ENCODE data around the gene ARHGAP12.
"Not testable (repeated sequence)": the region's sequence is repeated elsewhere in the genome, so short reads cannot be mapped to it uniquely, and the experiment has no call there.

The ARHGAP12 gene

DNA sequence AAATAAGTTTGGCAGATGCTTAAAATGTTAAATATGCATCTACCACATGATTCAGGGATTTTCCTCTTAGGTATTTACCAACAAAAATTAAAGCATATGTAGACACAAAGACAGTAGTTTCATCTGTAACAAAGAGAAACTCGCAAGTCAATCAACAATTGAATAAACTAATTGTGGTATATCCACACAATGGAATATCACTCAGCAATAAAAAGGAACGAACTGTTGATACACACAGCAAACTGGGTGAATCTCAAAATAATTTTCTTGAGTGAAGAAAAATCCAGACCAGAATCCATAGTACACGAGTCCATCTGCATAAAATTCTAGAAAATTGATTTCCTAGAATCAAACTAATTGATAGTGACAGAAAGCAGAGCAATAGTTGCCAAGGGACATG is 5.2 kb downstream of the ARHGAP12 start:
- no peak for DNase-seq (ENCODE audit: low spot score)

DNA sequence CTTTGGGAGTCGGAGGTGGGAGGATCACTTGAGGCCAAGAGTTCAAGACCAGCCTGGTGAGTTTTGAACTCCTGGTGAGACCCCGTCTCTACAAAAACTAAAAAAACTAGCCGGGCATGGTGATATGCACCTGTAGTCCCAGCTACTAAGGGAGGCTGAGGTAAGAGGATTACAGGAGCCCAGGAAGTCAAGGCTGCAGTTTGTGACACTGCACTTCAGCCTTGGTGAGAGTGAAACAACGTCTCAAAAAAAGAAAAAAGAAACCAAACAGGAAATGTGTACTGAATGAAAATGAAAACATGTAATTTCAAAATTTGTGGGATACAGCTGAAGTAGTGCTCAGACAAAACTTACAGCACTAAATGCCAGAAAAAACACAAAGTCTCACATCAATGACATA is 7.6 kb downstream of the ARHGAP12 start:
- DNase-seq (ENCODE audit: low spot score), result no peak

DNA sequence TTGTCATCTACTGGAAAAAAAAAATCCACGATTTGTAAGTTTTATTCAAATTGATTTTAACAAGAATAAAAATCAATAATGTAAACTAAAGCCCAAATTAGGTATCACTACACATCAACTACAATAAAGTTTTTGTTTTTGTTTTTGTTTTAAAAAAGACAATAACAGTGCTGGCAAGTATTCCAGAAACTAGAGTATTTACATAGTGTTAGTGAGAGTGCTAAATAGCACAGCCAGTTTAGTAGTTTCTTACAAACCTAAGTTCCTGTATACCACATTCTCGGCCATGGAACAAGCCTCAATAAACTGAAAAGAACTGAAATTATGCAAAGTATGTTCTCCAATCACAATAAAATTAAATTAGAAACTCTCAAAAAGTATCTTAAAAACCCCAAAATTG is 8.1 kb downstream of the ARHGAP12 start:
- DNase-seq (ENCODE audit: low spot score), result no peak

DNA sequence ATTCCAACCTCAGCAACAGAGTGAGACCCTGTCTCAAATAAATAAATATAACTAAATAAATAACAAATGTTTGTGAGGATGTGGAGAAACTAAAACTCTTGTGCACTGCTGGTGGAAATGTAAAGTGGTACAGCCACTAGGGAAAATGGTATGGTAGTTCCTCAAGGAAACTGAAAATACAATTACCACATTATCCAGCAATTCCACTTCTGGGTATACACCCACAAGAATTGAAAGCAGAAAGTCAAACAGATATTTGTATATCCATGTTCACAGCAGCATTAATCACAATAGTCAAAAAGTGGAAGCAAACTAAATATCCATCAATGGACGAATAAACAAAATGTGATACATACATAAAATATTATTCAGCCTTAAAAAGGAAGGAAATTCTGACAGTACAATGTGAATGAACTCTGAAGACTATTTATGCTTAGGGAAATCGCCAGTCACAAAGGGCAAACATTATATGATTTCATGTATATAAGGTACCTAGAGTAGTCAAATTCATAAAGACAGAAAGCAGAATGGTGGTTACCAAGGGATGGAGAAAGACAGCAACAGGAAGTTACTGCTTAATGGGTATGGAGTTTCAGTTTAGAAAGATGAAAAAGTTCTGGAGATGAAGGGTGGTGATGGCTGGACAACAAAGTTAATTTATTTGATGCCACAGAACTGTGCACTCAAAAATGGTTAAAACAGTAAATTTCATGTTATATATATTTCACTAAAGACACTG is 9.8 kb downstream of the ARHGAP12 start:
- DNase-seq (ENCODE audit: low spot score), result no peak

DNA sequence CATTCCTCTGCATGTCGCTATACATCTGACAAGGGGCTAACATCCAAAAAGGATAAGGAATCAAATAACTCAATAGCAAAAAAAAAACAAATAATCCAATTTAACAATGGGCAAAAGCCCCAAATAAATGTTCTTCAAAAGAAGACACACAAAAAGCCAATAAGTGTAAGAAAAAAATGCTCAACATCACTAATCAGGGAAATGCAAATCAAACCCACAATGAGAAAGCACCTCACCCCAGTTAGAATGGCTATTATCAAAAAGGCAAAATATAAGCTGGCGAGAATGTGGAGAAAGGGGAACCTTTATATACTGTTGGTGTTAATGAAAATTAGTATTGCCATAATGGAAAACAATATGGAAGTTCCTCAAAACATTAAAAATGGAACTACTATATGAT is 14.3 kb downstream of the ARHGAP12 start:
- DNase-seq (ENCODE audit: low spot score), result no peak

DNA sequence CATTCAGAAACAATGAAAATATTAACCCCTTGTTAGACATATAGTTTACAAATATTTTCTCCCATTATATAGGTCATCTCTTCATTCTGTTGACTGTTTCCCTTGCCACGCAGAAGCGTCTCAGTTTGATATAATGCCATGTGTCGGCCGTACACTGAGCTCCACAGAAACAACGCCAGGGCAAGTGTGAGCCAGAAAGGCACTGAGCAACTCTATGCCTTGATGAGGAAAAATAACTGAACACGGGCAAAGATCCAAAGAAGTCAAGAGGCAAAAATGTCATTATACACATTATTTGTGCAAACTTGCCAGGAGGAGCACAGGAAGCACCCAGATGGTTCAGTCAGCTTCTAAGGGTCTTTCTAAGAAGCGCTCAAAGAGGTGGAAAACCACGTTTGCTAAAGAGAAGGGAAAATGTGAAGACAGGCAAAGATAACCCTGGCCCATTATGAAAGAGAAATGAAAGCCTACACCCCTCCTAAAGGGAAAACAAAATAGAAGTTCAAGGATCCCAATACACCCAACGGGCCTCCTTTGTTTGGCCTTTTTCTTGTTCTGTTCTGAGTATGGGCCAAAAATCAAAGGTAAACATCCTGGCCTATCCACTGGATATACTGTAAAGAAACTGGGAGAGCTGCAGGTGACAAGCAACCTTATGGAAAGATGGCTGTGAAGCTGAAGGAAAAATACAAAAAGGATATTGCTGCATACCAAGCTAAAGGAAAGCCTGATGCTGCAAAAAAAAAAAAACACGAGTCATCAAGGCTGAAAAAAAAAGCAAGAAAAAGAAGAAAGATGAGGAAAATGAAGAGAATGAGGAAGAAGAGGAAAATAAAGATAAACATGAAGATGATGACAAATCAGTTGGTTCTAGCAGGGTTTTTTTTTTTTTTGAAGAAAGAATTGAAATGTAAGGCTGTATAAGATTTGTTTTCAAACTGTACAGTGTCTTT is 15.5 kb downstream of the ARHGAP12 start:
- no peak for DNase-seq (ENCODE audit: low spot score)

DNA sequence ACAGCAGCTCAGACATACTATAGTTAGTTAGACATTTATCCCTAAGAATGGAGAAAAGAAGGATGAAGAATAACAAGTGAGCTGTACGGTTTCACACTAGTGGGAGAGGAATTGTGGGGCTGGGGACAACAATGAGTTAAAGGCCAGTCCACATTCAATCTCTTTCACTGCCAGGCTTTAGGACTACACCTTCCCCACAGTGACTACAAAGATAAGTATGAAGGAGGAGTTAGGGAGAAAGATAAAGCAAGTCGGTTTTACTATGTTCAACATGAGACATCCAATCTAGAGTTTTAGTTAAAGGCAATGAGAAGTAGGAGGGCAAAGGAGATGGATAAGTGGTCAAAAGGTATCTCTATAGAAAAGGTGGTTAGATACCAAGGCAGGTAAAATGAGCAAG is 16.3 kb downstream of the ARHGAP12 start:
- DNase-seq (ENCODE audit: low spot score), result peak; percentile 38

DNA sequence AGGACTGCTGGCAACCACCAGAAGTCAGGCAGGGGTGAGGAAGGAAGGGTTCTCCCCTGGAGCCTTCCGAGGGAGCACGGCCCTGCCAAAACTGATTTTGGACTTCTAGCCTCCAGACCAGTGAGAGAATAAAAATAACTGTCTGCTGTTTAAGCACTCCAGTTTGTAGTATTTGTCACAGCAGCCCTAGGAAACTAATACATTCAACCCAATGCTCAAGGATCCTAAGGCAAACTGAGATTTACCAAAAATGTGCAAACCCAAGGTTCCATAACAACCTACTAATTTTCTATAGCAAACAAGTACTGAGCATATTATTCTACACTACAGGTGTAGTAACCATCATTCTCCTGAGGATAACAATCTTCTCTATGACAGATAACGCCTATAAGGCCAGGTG is 18.6 kb downstream of the ARHGAP12 start:
- no peak for DNase-seq (ENCODE audit: low spot score)

DNA sequence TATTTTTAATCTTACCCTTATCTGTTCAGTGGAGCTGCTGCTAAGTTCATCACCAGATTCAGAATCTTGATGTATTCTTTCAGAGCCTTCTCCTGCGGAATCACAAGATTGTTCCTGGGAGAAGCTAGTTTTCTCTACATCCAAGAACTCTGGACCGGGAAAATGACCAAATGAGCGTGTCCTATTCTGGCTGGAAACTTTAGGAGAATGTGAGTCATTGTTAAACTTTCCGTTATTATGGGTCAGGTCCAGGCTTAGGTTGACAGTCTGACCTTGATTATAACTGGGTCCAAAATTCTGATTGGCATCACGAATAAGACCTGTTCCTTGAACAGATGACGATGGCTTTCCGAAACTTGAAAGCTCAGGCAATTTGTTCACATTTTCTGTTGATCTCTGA is 20.5 kb downstream of the ARHGAP12 start:
- no peak for DNase-seq (ENCODE audit: low spot score)

DNA sequence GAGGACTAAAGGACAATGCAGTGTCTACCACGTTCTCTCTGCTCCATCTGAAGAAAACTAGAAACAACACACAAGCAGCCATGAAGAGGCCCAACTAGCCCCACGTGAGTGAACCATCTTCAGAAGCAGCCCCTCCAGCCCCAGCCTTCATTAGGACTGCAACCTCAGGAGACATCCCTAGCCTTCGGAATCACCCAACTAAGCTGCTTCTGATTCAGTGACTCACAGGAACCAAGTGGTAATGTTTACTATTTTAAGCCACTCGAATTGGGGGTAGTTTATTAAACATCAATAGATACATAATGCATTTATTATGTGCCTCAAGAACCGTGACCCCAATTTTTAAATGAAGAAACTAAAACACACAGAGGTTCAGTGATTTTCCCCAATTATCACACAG is 22.6 kb downstream of the ARHGAP12 start:
- DNase-seq (ENCODE audit: low spot score), result no peak

DNA sequence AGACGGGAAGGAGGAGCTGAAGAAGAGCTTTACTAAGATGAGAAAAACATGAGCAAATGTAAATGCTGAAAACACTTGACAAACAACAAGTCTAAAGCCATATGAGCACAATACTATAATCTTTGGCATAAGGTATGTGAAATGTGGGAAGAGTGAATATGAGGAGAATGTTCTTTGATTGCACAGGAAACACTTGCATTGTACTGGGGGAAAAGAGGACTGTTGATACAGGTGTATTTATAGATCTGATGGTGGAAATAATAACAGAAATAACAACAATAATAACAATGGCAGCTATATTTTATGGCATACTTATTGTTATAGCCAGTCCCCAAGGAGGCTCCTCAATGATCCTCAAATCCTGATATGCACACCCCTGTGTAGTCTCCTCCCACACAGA is 23.0 kb downstream of the ARHGAP12 start:
- no peak for DNase-seq (ENCODE audit: low spot score)

DNA sequence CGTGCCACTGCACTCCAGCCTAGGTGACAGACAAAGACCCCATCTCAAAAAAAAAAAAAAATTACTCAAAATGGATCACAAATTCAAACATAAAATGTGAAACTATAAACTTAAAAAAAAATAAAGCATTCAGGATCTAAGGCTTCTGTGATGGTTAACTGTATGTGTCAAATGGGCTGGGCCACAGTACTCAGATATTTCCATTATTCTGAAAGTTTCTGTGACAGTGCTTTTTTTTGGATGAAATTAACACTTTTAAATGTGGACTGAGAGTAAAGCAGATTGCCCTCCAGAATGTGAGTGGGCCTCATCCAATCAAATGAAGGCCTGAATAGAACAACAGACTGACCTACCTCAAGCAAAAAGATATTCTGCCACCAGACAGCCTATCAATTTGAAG is 26.0 kb downstream of the ARHGAP12 start:
- no peak for DNase-seq (ENCODE audit: low spot score)

DNA sequence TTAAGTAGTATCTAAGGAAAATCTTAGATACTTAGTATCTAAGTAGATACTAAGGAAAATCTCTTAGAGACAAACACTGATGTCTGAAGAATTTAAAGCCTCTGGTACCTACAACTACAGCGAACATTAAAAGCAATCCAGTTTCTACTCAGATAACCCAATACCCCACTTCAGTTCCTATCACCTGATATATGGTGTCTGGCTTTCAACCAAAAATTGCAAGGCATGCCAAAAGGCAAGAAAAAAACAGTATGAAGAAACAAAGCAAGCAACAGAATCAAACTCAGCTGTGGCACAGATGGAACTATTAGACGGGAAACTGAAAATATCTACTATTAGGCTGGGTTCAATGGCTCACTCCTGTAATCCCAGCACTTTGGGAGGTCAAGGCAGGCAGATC is 31.1 kb downstream of the ARHGAP12 start:
- DNase-seq (ENCODE audit: low spot score), result no peak

DNA sequence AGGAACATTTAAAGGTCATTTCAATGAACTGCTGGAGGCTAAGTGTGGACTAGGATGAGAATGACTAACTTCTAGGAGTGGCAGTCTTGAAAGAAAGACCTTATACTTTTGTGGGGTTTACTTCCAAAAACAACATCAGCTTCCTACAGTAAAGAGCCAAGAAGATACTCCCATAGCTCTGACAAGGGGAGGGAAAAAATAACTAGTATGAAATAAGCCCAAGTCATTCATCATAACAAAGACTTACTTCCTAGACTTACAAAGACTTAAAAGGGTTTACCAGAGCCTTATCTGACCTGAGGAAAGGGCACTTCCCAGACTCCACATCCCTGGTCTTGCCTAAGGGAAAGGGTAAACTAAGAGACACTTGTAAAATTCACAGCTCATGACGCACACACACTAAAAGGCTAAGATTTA is 31.7 kb downstream of the ARHGAP12 start:
- peak; percentile 52 for DNase-seq (ENCODE audit: low spot score)

DNA sequence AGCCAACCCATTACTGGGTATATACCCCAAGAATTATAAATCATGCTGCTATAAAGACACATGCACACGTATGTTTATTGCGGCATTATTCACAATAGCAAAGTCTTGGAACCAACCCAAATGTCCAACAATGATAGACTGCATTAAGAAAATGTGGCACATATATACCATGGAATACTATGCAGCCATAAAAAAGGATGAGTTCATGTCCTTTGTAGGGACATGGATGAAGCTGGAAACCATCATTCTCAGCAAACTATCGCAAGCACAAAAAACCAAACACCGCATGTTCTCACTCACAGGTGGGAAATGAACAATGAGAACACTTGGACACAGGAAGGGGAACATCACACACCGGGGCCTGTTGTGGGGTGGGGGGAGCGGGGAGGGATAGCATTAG is 32.9 kb downstream of the ARHGAP12 start:
- not testable (repeated sequence) for DNase-seq (ENCODE audit: low spot score)

DNA sequence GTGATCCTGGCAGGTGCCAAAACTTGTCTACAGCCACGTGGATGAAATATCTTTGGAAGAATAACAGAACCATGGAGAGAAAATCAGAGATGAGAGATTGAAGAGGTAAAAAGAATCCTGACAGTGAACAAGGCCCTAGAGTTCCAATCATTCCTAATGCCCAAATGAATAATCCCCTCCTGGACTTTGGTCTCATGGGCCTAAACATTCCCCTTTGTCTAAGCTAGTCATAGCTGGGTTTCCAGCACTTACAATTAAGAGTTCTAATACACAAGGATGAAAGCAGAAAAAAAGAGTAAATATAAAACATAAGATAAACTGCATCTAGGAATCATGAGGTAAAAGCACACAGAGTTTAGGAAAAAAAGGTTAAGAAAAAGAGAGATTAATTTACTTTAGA is 40.2 kb downstream of the ARHGAP12 start:
- no peak for DNase-seq (ENCODE audit: low spot score)

DNA sequence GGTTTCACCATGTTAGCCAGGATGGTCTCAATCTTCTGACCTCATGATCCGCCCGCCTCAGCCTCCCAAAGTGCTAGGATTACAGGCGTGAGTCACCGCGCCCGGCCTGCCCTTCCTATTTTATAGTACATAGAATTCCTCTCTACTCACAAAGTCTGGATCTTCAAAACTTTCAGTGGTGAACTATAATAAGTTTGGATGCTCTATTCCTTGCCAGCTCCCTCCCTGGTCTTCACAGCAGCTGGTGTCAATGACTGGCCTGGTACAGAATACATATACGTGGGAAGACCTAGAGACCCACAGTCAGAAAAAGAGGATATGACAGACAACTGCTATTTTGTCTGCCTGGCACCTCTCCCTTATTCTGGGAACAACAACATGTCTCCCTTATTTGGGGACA is 40.8 kb downstream of the ARHGAP12 start:
- DNase-seq (ENCODE audit: low spot score), result no peak

DNA sequence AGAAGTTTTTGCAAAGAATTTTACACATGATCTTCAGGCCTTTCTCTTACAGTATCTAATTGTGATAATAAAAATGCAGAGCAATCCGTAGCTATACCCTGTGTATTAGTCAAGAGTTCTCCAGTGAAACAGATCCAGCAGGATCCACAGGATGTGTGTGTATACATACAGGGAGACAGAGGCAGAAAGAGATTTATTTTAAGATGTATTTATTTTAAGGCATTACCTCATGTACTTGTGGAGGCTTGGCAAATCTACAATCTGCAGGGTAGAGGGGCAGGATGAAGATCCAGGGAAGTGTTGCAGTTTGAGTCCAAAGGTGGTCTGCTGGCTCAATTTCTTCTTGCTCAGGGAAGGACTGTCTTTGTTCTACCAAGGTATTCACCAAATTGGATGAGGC is 41.7 kb downstream of the ARHGAP12 start:
- no peak for DNase-seq (ENCODE audit: low spot score)

DNA sequence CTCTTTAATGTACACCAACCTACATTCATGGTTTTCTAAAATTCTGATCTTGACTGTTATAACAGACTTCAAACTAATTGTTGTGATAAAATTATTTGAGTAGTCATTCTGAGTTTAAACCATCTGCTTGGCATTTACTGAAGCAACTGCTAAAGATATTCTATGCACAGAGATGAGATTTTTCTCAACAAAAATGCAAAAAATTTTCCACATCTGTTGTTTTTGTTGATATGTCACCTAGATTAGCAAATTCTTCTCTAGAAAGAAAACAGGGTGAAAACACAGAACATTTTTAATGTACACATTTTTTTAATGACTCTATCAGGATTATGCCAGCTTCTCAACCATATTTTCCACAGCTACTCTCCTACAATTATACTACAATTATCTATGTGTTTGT is 42.7 kb downstream of the ARHGAP12 start:
- no peak for DNase-seq (ENCODE audit: low spot score)

DNA sequence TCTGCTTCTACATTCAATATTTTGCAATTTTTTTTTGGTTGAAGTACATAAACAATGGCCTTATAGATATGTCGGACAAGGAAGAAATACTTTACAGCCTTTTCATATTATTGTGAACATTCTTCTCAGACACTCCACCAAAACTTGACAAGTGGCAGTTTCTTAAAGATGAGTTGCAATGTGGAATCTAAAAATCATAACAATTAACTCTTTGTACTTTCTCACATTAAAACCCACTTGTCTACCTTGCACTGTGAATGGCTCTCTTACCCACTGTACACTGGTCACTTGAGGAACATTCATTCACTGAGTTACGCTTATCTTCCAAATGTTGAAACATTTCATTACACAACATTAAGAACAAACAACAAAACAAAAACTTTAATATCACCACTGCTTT is 44.2 kb downstream of the ARHGAP12 start:
- no peak for DNase-seq (ENCODE audit: low spot score)

DNA sequence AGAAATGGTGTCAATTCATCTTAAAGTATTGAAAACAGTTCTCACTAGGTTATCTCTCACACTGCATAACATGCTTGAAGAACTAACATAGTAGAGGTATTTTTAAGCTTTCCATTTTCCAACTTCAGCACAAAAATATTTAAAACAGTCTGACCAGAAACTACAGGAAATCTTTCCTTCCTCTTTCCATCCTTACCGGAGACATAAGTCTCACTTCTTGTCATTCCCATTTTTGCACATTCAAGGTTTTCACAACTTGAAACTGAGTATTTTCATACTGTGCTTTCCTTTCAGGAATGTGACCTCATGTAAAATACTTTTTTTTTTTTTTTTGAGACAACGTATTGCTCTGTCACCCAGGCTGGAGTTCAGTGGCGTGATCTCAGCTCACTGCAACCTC is 45.2 kb downstream of the ARHGAP12 start:
- DNase-seq (ENCODE audit: low spot score), result no peak

DNA sequence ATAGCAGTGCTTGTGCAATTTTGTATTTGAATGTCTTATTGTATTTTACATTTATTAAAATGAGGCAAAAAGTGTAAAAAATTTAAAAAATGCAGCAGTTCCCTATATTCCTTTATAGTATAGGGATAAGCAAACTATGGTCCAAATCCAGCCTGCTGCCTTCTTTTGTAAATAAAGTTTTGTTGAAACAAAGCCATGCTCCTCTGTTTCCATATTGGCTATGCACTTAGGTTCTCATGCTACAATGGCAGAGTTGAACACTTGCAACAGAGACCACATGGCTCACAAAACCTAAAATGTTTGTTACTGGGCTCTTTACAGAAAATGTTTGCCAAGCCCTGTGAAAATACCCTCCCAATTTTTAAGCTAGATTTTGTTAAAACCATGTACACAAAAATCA is 50.1 kb downstream of the ARHGAP12 start:
- DNase-seq (ENCODE audit: low spot score), result no peak

DNA sequence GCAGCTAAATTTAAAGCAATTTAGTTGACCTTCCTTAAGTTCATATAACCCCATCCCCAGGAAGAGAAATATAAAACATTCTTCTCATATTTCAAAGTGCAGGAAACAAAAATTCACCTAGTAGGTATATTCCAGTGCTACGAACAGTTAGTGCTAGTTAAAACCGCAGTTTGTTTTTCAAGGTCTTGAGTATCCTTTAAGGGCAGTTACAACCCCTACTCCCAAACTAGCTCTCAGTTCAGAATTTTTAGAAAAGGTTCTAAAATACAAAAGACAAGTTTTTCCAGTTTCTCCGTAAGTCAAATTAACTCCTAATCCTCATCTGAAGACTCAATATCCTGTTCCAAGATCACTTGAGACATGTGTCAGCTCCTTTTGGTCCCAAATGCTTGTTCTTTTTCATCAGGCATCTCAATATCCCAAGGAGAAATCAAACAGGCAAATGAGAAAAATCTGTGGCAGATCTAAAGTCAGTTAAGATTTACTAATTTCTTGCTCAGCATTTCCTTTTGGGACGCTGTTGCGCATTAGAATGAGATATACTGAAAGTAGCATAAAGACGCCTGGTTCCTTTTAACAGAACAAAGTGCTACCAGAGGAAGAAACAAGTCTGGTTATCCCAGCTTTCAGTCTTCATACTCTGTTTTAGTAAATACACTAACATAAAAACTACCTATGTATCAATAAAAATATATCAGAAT is 51.8 kb downstream of the ARHGAP12 start:
- no peak for DNase-seq (ENCODE audit: low spot score)

All from GM03348 (cell line).